Stromal cell of bone marrow (primary cell): ENCODE measurements around the gene IPPK.
"Not testable (repeated sequence)": the region's sequence is repeated elsewhere in the genome, so short reads cannot be mapped to it uniquely, and the experiment has no call there.

Experiments used
- DNase-seq: peaks from one replicate; pipeline ENCODE4 v3.0.0-alpha.2; 2012; ENCODE audit warnings: low read depth

IPPK gene

DNA sequence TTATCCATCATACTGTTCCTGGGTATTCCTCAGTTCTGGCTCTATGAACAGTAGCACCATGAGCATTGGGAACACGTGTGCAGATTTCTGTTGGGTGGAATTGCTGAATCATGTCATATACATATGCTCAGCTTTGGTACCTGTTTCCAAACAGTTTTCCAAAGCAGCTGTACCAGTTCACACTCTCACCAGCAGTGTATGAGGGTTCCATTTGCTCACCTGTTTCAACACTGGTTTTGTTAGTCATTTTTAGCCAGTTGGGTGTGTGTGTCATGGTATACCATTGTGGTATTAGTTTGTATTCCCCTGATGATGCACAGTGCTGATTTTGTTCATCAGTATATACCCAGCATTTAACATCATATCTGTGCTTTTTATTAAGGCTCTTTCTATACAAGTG lies 77.4 kb downstream of the IPPK start:
- no peak for DNase-seq

DNA sequence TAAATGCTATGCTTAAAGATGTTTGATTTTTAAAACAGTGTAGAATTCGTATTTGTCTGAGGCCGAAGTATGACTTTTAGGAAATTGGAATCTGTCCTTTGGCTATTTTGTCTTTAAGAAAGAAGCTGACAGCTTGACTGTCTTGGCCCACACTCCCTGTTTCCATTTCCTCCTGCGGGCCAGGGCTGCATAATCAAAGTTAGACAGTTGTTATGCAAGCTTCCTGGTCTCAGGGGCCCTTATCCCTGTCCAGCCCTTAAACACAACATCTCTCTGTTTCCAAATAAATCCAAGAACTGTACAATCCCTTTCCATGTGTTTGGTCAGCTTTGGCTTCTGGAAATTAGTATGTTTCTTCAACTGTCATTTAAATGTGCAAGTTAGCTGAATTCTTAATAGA lies 79.6 kb downstream of the IPPK start:
- DNase-seq = peak; percentile 80

DNA sequence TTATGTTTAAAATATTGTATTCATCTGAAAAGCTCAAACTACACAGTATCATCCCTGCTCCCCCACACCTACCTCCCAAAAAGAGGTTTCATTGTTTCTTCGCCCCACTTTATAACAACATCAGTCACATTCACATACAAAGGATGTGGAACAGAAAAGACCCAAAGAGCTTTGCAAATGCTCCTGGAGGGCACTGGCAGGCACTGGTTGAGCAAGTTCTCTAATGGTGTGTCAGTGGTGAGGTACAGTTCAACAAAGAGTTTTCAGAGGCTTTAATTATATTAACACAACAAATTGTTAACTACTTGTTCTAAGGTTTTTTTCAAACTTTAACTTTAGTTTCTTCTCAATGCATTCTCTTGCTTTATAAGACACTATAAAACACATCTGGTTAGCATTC lies 80.0 kb downstream of the IPPK start:
- DNase-seq = no peak

DNA sequence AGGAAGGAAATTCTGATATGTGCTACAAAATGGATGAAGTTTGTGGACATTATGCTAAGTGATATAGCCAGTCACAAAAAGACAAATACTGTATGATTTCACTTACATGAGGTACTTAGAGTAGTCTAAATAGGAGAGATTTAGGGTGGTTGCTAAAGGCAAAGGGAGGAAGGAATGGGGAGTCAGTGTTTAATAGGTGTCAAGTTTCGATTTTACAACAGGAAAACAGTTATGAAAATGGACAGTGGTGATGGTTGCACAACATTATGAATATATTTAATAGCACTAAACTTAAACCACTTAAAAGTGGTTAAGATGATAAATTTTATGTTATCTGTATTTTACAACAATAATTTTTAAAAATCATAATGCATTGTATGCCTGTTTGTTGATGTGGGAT lies 93.8 kb downstream of the IPPK start:
- DNase-seq = no peak

DNA sequence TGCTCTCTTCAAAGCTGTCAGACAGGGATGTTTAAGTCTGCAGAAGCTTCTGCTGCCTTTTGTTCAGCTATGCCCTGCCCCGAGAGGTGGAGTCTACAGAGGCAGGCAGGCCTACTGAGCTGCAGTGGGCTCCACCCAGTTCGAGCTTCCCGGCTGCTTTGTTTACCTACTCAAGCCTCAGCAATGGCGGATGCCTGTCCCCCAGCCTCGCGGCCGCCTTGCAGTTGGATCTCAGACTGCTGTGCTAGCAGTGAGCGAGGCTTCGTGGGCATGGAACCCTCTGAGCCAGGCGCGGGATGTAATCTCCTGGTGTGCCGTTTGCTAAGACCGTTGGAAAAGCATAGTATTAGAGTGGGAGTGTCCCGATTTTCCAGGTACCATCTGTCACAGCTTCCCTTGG lies 96.3 kb downstream of the IPPK start:
- DNase-seq = not testable (repeated sequence)

DNA sequence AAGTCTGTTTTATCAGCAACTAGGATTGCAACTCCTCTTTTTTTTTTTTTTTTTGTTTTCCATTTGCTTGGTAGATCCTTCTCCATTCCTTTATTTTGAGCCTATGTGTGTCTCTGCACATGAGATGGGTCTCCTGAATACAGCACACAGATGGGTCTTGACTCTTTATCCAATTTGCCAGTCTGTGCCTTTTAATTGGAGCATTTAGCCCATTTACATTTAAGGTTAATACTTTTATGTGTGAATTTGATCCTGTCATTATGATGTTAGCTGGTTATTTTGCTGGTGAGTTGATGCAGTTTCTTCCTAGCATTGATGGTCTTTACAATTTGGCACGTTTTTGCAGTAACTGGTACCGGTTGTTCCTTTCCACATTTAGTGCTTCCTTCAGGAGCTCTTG lies 98.1 kb downstream of the IPPK start:
- not testable (repeated sequence) for DNase-seq

DNA sequence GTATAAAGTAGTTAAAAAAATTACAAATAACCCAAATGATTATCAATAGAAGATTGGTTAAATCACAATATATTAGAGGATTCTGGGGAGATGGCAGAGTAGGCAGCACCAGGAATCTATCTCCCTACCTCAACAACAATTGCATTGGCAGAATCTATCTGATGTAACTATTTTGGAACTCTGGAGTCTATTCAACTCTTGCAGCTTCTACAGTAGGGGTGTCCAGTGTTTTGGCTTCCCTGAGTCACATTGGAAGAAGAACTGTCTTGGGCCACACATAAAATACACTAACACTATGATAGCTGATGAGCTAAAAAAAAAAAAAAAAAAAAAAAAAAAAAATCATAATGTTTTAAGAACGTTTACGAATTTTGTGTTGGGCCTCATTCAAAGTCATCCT lies 104.9 kb downstream of the IPPK start:
- DNase-seq = peak; percentile 54

DNA sequence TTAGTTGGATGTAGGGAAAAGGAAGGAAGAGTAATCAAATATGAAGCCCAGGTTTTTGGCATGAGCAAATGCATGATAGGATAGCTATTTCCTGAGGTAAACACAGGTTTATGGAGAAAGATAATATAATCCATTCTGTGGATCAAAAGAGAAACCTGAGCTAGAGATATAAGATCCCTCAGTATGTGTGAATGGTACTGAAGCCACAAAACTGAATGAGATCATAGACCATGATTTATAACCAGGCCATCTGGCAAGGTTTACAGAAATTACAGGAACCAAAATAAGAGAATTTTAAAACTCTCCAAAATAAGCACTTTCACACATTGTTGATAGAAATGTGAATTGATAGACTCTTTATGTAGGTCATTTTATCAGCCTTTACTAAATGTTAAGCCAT lies 105.4 kb downstream of the IPPK start:
- peak; percentile 46 for DNase-seq
